Activated CD4-positive, alpha-beta T cell treated with anti-CD3 and anti-CD28 coated beads, Interleukin-2, Interleukin-4, amounts not matched to agents 100 ng/mL and 50 ng/mL, durations not matched to agents 16 hours and 8 hours (primary cell): Measurements from ENCODE around the gene CCDC177.
"Not testable (repeated sequence)": the region's sequence is repeated elsewhere in the genome, so short reads cannot be mapped to it uniquely, and the experiment has no call there.

Source experiments
- DNase-seq: peaks from one replicate; pipeline ENCODE4 v3.0.0-alpha.2; 2020; ENCODE audit warnings: low spot score

Gene CCDC177

DNA sequence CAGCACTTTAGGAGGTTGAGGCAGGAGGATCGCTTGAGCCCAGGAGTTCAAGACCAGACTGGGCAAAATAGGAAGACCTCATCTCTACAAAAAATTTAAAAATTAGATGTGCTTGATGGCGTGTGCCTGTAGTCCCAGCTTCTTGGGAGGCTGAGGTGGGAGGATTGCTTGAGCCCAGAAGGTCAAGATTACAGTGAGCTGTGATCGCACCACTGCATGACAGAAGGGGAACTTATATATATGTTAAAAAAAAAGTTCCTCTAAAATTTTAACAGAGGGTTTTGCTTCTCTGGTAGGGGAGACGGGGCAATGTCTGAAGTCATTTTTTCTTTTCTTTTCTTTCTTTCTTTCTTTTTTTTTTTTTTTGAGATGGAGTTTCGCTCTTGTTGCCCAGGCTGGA, 24.8 kb upstream of the CCDC177 start:
- DNase-seq: not testable (repeated sequence)

DNA sequence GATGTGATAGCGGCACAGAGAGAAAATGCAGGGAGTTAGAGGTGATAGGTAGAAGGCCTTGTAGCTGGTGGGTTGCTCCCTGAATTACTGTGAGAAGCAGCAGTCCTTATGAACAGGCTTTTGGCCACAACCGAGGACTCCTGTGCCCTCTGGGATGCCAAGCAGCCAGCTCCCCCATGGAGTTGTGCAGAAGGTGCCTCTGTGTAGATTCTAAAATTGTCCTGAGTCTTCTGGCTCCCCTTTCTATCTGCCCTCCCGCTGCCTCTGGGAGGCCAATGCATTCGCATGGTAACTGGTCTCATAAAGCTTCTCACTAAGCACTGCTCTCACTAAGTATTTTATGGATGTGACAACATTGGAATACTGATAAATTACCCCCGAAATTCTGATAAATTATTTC, 20.7 kb upstream of the CCDC177 start:
- no peak for DNase-seq

DNA sequence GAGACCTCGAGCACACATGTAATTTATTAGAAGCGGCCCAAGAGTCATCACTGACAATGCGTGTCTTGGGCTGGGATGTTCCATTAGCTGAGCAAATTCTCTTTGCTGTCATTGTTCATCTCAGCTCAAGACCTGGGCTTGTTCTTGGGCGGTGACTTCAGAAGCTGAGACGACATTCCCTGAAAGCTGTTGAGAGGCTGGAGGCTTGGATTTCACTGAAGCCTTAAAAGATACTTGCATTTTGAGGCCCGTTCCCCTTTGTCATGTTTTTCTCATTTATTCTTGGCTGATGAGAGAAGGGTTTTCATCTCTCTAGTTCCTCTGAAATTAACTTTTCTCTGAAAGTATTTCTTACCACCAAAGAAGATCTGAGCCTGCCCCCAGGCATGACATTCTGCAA, 20.2 kb upstream of the CCDC177 start:
- no peak for DNase-seq

DNA sequence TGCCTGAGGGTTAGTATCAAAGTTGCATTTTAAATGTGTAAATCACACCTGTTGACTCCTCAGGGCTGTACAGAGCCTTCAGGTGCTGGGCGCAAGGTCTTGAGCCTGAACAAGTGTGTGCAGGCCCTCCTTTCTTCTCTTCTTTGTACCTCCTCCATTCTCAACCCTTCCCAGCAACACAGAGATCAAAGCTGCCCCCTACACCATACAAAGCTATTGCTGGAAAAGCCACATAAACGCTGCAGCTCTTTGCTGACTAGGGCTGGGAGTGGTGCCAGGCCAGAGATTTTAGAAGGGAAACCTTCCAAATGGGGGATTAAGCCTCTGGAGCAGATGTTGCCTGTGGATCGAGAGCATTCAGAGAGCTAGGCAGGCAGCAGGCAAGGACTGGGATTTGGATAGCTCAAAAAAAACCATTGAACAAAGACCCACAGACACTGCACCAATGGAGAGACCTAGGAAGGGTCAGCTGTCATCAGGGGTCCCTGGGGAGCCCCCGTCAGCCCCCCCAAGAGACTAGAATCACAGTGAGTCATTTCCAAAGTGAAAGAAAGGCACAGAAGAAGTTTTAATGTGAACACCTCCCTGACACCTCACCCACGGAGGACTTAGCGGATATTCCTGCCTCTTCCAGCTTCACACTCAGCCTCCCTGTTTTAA, 18.5 kb upstream of the CCDC177 start:
- no peak for DNase-seq

DNA sequence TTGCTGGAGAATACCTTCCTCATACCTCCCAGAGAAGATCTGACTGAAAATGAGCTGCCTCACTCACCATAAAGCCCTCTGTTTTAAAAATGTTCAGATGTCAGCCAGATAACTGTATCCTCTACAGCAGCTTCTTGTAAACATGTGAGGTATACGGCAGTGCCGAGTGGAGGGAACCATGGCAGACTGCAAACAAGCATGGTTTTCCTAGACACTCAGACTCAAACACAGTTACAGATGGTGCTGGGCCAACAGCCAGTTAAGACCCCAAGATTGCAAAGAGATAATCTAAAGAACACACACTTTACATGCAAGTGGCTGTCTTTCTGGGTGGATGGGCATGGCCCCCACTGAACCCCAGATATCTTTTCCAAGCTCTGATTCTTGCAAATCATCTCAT, 16.6 kb upstream of the CCDC177 start:
- DNase-seq: no peak

DNA sequence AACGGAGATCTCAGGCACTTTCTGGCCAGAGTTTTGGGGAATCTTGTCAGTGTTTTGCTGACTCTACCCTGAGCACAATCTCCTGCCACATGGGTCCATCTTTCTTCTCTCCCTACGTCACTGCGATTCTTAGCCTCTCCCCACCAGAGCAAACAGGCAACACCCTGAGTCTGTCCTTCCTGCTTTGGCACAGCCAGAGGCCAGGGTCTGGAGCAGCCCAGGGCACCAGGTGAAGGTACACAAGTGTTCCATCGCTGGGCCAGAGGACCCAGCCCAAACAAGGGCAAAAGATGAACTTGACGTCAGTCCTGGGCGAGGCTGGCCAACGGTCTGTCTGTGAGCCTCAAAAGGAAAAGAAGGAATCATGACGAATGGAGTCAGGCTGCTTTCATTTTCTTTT, 12.7 kb upstream of the CCDC177 start:
- DNase-seq: no peak

DNA sequence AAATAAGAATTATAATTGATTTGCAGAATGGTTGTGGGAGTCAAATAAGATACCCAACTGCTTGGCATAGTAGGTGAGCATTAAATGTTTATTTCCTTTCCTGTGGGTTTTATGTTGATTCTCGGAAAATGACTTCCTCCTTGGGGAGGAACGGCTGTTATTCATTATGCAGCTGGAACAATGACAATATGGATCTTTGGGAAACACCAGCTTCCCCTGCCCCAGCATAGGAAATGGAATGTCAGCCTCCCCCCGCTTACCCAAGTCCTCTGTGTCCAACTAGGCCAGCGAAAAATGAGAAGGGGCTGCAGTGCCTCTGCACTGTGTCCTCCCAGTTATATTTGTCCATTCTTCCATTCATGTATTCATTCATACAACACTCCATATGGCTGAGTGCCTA, 11.7 kb upstream of the CCDC177 start:
- DNase-seq: no peak

DNA sequence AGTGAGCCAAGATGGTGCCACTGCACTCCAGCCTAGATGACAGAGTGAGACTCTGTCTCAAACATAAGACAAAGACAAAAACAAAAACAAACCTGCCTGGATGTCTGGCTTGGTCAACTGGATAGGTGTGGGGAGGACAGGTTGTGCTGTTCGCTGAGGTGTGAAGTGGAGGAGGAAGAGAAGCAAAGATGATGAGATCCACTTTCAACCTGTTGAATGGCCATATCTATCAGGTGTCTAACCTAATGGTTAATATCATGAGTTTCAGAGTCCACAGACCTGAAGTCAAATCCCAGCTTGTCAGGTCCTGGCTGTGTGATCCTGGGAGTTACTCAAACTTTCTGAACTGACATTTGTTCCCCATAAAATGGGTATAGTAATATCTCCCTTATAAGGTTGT, 9.7 kb upstream of the CCDC177 start:
- DNase-seq: no peak

DNA sequence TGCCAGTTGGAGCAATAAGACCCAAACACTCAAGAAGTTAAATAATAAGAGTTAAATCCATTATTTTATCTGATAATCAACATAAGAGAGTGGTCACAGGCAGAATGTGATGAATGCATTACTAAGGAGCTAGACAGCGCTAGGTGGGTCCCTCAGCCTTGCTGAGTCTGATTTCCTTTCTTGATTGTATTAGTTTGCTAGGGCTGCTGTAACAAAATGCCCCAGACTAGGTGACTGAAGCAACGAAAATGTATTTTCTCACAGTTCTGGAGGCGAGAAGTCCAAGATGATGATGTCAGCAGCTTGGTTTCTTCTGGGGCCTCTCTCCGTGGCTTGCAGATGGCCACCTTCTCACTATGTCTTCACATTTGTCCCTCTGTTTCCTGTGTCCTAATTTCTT, 8.2 kb upstream of the CCDC177 start:
- no peak for DNase-seq

DNA sequence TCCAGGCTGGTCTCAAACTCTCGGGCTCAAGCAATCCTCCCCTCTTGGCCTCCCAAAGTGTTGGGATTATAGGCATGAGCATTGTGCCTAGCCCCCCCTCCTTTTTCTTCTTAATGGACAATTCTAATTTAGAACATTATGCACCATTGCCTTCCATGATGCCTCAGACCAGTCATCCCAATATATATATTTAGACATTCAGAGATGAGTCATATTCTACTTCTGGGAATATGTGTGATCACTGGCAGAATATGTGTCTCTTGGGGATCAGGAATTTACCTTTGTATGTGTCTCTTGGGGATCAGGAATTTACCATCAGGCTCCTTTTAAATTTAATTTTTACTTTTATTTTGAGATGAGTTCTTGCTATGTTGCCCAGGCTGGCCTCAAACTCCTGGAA, 7.5 kb upstream of the CCDC177 start:
- no peak for DNase-seq

DNA sequence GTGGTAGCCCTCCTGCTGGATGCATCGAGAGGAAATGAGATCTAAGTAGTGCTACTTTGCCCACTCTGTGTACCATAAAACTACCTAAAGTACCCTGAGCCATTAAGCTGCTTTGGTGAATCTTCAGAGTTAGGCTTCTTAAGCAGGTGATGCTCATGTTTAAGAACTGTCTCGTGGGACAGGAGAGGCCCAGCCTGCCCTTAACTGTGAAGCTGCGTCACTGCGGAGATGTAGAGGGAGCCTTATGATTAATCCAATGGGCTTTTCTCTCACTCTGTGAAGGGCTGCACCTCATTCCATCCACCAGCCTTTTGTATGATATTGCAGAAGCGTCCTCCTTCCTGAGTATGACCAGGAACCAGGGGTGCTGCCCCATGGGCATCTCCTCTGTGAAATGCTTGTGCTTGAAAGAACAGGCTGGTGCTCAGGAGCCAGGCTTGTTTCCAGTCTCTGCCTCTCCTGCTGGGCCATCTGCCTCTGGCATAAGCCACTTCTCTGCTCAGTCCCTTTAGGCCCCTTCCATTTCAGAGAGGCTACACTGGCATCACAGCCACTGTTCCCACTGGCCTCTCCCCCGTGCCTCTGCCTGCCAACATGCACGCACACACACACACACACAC, 6.8 kb upstream of the CCDC177 start:
- DNase-seq: no peak

DNA sequence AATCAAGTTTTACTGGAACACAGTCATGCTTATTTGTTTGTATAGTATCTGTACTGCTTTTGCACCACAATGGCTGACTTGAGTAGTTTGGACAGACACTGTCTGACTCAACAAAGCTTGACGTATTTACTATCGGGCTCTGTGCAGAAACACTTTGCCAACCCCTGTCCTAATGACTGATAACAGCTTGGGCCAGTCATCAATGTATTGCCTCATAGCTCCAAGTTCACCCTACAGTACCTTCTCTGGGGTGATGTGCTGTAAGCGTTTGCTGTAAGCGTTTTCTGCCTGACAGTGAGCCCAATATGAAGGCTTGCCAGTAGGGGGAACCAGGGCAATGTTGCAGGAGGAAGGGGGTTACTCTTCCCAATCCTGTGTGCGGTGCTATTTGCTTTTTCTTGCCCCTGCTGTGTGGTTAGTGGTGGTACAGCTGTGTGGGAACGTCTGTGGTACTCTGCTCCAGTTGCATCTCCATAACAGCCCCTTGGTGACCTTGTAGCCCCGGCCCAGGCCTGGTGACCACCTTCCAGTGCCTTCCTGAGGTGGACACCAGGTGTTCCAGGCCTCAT, 5.4 kb upstream of the CCDC177 start:
- peak; percentile 28 for DNase-seq

DNA sequence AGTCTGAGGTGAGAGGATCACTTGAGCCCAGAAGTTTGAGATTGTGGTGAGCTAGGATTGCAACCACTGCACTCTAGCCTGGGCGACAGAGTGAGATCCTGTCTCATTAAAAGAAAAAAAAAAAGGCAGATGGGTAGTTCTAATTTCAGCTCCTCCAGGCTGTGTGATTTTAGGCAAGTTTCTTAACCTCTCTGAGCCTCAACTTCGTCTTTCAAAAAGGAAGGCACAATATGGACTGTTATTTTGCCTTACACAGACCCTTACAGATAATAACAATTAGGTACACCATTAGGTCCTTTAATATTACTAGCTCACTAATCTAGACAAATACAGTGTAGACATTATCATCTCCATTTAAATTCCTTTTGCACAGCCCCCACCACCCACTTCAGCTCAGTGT, 4.8 kb upstream of the CCDC177 start:
- DNase-seq: no peak

DNA sequence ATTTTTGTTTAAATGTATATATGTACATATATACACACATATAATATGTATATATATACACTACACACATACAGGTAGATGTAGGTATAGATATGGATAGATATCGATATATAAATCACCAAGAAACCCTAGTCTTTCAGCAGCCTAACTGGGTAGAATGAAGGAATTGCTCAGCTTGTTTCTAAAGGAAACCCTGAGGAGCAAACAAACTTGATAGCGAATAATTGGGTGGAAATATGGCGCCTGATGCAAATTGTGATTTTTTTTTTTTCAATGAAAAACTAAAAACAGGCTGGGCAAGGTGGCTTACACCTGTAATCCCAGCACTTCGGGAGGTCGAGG, 254 bp upstream of the CCDC177 start:
- DNase-seq: no peak

DNA sequence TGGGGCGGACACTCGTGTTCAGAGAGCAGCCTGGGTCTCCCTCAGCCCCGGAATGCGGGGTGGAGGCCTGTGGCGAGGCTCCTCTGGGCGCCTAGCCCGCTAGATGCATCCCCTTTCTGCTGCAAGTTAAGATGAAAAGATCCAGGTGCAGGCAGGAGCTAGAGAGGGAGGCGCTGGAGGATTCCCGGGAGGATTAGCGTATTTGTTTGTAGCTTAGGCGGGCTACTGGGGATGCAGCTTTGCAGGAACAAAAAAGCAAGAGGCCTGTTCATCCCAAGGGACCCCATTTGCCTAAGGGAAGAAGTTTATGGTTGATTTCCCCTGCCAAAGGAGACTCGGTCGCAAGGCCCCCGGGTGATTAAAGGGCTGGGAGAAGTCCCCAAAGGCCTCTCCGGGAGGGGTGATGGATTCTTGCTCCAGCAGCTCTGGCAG, 824 bp downstream of the CCDC177 start:
- DNase-seq: no peak

DNA sequence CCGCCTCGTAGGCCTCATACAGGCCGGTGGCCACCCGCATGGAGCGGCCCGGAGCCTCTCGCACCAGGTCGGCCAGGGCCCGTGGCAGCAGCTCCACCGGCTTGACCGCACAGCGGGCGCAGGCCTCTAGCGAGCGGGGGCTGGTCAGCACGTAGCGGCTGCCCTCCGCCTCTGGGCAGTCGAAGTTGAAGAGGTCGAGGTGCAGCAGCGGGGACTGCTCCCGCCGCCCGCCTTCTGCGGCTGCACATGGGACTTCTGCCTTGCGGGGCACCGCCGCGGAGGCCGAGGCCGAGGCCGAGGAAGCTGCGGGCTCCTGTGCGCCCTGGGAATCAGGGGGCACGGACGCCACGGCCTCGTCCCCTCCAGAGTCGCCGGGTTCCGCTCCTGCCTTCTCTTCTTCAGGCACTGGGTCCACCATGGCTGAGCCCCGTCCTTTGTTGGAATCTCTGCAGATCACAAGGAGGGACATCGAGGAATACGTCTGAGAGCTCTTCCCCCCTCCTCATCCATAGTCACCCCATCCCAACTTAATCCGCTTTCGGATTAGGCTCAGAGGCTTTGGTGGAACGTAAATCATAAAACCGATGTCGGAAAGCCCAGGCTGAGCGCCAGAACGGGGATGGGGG, 1.4 kb downstream of the CCDC177 start:
- no peak for DNase-seq

DNA sequence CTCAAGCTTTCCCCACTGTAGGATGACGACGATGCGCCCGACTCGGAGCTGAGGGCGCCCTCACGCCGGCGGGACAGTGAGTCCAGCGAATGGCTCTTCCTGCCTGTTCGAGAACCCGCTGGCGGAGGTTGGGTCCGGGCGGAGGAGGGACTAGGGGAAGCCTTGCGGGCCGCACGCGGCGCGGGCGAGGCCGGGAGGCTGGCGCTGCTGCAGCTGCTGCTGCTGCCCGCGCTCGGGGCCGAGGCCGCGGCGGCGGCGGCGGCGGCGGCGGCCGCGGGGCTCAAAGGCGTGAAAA, 1.9 kb downstream of the CCDC177 start:
- no peak for DNase-seq

DNA sequence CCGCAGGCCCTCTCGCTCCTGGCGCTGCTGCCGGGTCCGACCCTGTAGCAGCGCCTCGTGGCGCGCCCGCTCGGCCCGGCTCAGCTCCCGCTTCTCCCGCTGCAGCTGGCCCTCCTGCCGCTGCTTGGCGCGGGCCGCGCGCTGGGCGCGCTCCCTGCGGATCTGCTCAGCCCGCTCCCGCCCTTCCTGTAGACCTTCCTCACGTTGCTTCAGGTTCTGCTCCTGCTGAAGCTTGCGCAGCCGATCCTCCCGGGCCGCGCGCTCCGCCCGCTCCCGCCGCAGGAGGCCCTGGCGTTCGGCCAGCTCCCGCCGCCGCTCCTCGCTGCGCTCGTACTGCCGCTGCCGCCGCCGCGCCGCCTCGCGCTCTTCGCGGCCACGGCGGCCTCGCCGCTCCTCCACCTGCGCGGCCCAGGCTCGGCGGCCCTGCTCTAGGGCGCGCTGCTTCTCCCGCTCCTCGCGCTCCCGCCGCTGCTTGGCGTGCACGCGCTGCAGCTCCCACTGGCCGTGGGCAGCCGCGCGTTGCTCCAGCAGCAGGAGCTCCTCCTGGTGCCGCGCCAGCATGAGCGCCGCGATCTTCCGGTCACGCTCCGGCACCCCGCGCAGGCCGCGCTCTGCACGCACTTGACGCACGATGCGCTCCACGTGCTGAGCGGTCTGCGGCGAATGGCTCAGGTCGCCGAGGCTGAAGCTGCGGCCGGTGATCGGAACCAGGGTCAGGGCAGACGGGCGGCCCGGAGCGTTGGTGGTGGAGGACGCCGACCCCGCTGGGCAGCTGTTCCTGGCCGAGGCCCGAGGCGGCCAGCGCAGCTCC, 2.4 kb downstream of the CCDC177 start:
- DNase-seq: no peak

DNA sequence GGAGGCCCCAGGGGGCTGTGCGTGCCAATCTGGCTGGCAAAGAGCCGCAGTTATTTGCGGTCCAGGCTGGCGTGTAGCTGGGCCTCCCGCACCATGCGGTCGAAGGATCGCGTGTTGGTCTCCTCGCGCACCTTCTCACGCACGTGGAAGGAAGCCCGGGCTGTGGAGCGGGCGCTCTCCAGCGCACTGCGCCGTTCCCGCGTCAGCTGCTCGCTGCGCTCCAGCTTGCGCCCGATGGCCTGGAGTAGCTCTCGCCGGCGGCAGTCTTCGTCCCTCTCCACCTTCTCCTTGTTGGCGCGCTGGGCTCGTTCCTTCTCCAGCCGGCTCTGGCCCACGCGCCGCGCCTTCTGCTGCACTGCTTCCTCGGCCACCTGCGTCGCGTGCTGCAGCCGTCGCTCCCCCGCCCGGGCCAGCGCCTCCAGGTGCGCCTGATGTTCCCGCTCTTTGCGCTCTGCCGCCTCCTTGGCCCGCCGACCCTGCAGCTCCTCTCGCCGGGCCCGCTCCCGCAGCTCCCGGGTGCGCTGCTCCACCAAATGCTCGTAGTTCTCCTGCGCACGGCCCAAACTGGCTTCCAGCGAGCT, 3.1 kb downstream of the CCDC177 start:
- no peak for DNase-seq

DNA sequence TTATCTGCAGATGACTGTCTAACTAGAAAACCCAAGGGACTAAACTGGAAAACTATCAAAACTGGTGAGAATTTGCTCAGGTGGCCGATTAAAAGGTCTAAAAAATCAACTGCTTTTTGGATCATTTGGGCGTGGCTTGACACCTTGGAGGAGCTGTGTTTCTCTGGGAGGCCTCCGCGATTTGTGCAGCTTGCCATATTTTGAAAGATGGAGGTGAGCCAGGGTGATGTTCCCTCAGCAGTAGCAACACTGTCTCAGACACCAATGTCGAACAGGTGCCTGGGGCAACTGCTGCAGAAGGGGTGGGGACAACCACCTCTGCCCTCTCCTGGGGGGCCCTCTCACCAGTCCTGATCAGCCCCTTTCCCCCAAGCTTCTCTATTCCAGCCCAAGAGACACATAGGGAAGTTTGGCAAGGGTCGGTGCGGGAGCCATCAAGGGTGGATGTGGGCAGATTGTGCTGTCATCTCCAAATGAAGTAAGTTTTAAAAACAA, 3.8 kb downstream of the CCDC177 start:
- DNase-seq: no peak

DNA sequence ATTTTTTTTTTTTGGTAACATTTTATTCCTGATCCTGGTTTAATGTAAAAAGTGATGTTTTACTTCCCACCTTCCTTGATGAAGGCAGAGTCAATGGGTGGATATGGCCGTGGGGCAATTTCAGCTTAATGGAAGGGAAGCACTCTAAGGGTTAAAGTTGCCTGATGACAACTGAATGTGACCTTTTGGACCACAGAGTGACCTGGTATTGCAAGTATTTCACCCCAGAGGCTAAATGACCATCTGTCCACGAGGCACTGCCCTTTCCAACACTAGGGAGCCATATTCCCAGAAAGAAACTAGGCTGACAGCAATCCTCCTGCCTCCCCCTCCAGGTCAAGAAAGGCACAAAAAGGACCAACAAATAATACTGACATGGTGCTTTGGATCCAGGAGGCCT, 4.8 kb downstream of the CCDC177 start:
- DNase-seq: no peak

DNA sequence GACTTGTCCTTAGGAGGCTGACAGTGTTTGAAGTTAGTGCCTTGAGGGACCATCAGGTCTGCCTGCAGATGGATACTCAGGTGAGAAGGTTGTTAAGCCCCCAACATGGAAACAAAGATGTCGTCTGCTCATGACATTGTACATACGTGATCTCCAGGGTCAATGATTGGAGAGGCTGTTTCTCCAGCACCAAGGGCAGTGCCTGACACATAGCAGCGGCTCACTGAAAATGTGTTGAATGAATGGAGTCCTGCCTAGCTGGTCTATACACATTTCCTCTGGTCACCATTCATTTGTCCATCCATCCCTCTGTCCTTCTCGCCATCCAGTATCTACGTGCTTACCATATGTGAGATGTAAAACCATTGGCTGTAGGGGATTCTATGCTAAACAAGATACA, 7.1 kb downstream of the CCDC177 start:
- DNase-seq: no peak
